Inflammatory macrophage (primary cell): ENCODE results near the gene RELT.

Experiments used
- DNase-seq, 2 donors: peaks; one replicate each; pipeline ENCODE4 v3.0.0-alpha.2; 2020 to 2022

The RELT gene

DNA sequence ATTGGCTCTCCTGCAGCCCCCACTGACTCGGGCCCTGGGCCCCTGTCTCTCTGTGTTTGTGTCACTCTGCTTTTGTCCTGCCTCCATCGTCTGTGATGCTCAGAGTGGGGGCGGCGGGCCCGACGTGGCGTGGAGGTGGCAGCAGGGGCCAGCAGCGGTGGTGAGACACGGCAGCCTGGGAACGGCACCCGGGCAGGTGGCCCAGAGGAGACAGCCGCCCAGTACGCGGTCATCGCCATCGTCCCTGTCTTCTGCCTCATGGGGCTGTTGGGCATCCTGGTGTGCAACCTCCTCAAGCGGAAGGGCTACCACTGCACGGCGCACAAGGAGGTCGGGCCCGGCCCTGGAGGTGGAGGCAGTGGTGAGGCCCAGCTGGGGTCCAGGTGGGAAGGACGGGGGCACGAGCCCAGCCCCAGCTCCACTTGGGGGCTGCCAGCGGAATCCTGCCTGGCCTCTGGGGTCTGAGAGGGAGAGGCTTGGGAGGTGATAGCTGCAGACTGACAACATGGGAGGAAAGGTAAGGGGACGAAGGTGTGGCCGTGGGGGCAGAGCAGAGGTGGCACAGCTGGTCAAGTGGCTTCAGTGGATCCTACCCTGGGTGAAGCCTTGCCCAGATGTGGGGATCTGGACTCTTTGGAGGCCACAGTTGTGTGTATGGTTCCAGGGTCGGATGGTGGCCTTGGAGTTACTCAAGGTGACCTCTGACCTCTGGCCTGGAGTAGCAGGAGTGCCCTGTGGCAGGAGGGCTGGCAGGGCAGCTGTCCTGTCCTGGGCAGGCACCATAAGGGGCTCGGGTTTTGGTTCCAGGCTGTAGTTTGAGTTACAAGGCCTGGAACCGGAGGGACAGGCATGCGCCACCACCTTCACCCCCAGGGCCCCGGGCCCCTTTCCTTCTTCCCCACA is 16.2 kb downstream of the RELT start:
- no peak for DNase-seq

DNA sequence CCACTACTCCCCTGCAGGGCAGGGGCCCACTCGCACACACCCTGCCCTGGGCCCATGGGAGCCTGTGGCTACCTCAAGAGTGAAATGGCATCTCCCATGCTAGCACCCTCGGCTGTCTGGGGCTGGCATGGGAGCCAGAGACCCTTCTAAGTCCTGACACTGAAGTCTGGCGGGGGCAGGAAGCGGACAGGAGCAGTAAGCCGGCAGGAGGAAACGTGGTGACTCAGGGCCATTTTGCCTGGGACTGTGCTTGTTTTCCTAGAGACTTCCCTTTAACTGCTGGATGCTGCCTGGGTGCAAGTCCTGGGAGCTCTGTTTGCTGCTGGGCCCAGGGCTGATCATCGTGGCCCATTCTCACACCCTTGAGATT is 16.8 kb downstream of the RELT start:
- DNase-seq: peak in 1 of 2 donors; percentile 62

DNA sequence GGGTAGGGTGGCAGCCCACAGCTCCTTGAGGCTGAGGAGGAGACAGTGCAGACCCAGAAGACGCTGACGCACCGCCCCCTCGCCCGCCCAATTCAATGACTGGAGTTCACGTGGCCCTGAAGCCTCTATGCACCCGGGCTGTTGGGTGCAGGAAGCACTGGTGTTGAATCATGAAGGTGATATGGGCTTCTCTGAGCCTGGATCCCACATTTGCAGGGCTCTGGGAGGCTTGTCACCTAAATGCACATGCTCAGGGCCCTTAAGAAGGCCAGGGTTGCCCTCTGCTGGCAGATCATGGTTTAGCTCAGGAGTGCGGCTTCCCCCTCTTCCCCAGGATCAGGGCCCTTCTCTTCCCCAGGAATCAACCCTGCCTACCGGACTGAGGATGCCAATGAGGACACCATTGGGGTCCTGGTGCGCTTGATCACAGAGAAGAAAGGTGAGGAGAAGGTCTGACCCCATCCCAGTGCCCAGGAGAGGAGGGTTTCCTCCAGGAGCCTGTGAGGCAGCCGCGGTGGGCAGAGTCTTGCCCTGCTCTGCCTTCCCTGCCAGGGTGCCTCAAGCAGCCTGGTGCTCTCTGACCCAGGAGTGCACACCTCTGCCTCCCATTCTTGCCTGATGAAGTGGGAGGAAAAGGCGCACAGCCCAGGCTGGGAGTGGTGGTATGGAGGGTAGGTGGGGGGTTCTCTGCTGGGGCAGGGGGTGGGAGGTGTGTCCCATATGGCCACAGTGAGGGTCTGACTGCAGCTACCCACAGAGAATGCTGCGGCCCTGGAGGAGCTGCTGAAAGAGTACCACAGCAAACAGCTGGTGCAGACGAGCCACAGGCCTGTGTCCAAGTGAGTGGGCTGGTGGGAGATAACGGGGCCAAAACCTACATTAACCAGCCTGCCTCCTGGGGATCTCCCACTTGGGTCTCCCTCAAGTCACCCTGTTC is 17.5 kb downstream of the RELT start:
- peak; percentile 79 to 83 for DNase-seq

DNA sequence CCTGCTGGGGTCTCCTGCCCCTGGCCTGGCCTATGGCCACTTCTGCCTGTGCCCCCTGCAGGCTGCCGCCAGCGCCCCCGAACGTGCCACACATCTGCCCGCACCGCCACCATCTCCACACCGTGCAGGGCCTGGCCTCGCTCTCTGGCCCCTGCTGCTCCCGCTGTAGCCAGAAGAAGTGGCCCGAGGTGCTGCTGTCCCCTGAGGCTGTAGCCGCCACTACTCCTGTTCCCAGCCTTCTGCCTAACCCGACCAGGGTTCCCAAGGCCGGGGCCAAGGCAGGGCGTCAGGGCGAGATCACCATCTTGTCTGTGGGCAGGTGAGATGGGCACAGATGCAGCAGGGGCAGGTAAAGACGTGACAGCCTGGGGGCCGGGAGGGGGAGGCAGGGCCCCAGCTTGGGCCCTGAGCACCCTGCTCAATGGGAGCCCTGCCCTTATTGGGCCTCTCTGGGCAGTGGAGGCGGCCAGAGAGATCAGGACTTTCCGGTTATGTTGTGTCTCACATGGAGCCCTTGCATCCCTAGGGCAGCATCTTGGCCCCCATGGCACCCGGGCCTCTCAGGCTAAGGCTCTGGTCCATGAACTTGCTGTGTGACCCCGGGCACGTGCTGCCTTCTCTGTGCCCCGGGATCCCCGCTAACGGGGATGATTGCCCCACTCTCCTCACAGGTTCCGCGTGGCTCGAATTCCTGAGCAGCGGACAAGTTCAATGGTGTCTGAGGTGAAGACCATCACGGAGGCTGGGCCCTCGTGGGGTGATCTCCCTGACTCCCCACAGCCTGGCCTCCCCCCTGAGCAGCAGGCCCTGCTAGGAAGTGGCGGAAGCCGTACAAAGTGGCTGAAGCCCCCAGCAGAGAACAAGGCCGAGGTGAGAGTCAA is 18.5 kb downstream of the RELT start:
- no peak for DNase-seq

- no peak for DNase-seq
Observed at GRCh38 chr11:73395297-73396208, 19.4 kb downstream of the RELT start.

- DNase-seq: no peak
Observed at GRCh38 chr11:73396251-73396930, 20.2 kb downstream of the RELT start.

DNA sequence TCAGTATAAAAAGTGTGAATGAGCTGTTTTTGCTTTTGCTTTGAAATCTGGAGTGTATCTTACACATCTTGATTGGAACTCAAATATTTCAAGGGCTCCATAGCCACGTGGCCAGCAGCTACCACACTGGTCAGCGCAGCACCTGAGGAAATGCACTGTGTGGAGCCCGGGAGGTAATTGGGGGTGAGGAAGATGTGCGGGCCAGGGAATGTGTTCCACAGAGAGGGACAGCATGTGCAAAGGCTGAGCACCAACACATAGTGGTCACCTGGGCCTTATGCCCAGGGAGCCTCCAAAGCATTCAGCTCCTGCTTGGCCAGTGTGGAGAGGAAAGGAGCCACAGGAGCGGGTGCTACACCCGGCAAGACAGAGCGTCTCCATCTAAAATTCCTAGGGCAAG is 20.8 kb downstream of the RELT start:
- no peak for DNase-seq

GRCh38 chr11:73397468-73398131 is 21.4 kb downstream of the RELT start:
- DNase-seq: no peak

DNA sequence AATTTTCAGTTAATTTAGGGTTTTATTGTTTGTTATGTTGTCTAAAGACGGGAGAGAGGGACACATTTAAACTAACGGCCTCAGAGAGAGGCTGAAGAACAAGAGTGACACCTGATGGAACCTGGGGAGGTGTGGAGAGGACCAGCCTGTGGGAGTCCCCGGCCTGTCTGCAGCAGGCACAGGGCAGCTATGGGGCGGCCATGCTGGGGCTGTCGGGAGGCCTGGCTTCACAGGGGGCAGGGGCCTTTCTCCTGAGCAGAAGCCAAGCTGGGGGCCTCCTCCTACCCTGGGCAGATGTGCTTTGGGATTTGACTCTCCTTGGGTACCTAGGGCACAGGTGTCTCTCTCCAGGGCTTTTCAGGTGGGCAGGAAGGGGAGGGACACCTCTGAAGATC is 21.9 kb downstream of the RELT start:
- DNase-seq: no peak

GRCh38 chr11:73398721-73399120 is 22.5 kb downstream of the RELT start:
- no peak for DNase-seq

DNA sequence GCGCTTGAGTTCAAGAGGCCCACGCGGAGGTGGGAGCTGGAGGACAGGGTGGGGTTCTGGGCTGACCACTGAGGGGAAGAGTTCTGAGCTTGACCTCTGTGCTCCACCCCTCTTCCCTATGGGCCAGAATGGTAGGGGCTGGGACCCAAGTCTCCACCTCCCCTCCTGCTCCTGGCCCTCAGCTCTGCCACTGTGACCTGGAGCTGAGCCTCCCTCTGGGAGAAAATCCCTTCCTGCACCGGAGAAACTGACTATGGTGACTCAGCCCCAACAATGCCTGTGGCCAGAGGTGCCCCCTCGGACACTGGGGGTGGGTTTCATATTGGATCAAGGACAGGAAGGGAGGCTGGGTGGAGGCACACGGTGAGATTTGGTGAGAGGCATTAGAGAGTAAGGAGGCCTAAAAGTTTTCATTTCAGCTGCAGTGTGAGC is 23.0 kb downstream of the RELT start:
- no peak for DNase-seq

DNA sequence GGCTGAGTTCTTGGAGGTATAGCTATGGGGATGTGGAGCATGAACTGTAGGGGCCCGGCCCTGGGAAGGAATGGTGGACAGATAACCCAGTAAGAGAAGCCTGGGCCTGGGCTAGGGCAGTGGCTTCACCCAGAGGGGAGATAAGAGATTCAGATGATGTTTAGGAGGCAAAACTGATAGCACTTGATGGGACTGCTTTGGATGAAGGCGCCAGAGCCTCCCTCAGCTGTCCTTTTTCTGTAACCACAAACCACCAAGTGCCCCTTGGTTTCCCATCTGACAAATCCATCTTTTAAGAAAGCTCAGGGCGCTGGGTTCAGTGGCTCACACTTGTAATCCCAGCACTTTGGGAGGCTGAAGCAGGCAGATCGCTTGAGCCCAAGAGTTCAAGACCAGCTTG is 23.4 kb downstream of the RELT start:
- no peak for DNase-seq

GRCh38 chr11:73400293-73400692 is 24.1 kb downstream of the RELT start:
- DNase-seq: no peak

- DNase-seq: no peak
Observed at GRCh38 chr11:73401217-73401923, 25.2 kb downstream of the RELT start.

GRCh38 chr11:73401924-73402833 is 26.0 kb downstream of the RELT start:
- DNase-seq: no peak

DNA sequence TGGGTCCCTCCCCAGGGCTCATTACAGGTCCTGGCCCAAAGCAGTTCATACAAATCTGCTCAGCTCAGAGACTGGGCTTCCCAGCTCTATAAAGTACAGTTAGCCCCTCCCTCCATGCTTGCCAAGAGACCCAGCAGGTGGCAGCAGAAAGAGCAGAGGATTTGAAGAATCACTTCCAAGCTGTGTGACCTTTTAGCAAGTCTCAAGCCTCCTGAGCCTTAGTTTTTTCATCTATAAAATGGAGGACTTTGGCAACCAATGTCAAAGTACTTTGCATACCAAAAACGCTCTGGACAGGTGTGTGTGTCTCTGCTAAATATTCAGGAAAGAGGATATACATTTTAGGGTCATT is 26.6 kb downstream of the RELT start:
- DNase-seq: no peak

GRCh38 chr11:73403541-73403940 is 27.3 kb downstream of the RELT start:
- DNase-seq: no peak

GRCh38 chr11:73404048-73404447 is 27.8 kb downstream of the RELT start:
- peak; percentile 84 to 90 for DNase-seq
